Measurements from ENCODE around the gene TNFRSF18.

GRCh38 chr1:1247341-1247913, 41.0 kb upstream of the TNFRSF18 start:
- no peak for TF ChIP-seq CTCF (IDR thresholded peaks at IDR 0.05)
- no peak for TF ChIP-seq EZH2 (IDR thresholded peaks at IDR 0.05; ENCODE audit: borderline replicate concordance, insufficient read depth, low read depth, low read length, poor library complexity, severe bottlenecking)
